Naive B cell (primary cell): Measurements from ENCODE around the gene PDSS2. TPM values are rescaled to one million over a fixed set of nuclear protein-coding genes. Genes with fewer than 3 reads are reported as not detected.

Source experiments
- ATAC-seq, 2 donors: fragments of 150-1000 bp; cut with Tn5 transposase; 2 replicates each; pipeline ENCODE4 v1.10.0; 2021; ENCODE audit warnings: low read depth in 2 of 2, mild to moderate bottlenecking in 2 of 2, moderate library complexity in 2 of 2
- DNase-seq: peaks from one replicate; pipeline ENCODE4 v3.0.0; 2022
- H3K27ac Mint-ChIP-seq, 6 donors: one replicate each; pipeline ENCODE4 v1.8.0; 2020 to 2022; ENCODE audit warnings: mild to moderate bottlenecking in 6 of 6, mixed read lengths in 6 of 6, moderate library complexity in 5 of 6, inconsistent platforms in 2 of 6
- H3K27me3 Mint-ChIP-seq, 3 donors: one replicate each; pipeline ENCODE4 v1.8.0; 2021 to 2022; ENCODE audit warnings: mixed read lengths in 3 of 3, mild to moderate bottlenecking in 1 of 3
- H3K36me3 Mint-ChIP-seq, 2 donors: one replicate each; pipeline ENCODE4 v1.8.0; 2020 to 2022; ENCODE audit warnings: mixed read lengths in 2 of 2, inconsistent platforms in 1 of 2, mild to moderate bottlenecking in 1 of 2
- H3K4me1 Mint-ChIP-seq, 3 donors: one replicate each; pipeline ENCODE4 v1.8.0; 2020 to 2022; ENCODE audit warnings: mixed read lengths in 3 of 3, inconsistent platforms in 1 of 3, mild to moderate bottlenecking in 1 of 3, moderate library complexity in 1 of 3
- H3K4me3 Mint-ChIP-seq, 8 donors: one replicate each; pipeline ENCODE4 v1.8.0; 2020 to 2022; ENCODE audit warnings: mild to moderate bottlenecking in 8 of 8, mixed read lengths in 8 of 8, moderate library complexity in 8 of 8, inconsistent platforms in 2 of 8
- H3K9me3 Mint-ChIP-seq, 7 donors: one replicate each; pipeline ENCODE4 v1.8.0; 2020 to 2022; ENCODE audit warnings: mixed read lengths in 7 of 7, mild to moderate bottlenecking in 5 of 7, inconsistent platforms in 2 of 7, moderate library complexity in 1 of 7
- polyA plus RNA-seq, 6 donors: library from polyadenylated mRNA; unstranded; fragments of 300-500 nt; fragmentation: Illumina TruSeq; gene quantifications; one replicate each; pipeline ENCODE4 v1.2.3, GENCODE V29; 2021; ENCODE audit warnings: low read depth in 6 of 6

The PDSS2 gene
- polyA plus RNA-seq, 6 donors from 2014 or later: 11.5 to 19.7 (median 16.6) TPM

DNA sequence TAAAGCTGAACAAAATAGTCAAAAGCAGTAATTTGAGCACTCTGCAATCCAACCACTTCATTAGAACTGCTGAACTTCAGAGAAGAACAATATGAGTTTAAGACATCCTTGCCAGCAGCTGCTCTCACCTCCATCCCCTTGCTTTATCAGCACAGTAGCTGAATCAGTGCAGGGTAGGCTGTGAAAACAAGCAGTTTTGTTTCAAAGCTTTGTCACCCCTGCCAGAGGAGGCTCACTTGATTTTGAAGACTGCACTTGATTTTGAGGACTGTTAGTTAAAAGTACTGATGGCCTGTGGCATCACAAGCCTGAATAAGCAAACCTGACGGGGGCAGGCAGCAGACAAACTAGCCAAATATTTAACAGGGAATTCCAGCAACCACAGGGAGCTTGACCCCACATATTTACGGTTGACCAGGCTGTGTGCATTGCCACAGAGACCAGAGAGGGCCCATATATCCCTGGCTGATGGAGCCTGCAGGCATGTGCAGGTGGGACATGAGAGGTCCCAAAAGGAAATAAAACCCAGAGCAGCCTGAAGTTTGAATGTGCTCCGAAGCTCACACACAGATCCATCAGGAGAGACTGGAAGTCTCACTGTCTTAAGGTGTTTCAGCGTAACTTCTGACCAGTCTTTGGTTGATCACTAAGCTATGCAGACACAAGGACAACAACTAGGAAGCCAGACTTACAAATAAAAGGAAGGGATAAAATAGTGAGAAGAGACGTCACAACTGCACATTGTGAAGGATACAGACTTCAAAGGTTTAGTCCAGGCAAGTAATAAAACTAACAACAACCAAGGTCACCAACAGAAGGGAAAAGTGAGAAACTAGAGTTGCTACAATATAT is 97.4 kb downstream of the PDSS2 start:
- H3K27me3 Mint-ChIP-seq: no peaks in the 10 kb centered on the region
- no peak for DNase-seq
- peaks cover 5 to 17% (median 13%) of the 10 kb centered on the region in 7 donors for H3K9me3 Mint-ChIP-seq
- peak overlapping the region in 1 of 8 donors; percentile 6 for H3K4me3 Mint-ChIP-seq
- H3K27ac Mint-ChIP-seq: peak overlapping the region in 1 of 6 donors; percentile 75
- peaks cover 24 to 26% of the 10 kb centered on the region in 2 donors for H3K36me3 Mint-ChIP-seq
- ATAC-seq: no peak
- H3K4me1 Mint-ChIP-seq: peaks cover 0 to 8% (median 2%) of the 10 kb centered on the region in 3 donors

DNA sequence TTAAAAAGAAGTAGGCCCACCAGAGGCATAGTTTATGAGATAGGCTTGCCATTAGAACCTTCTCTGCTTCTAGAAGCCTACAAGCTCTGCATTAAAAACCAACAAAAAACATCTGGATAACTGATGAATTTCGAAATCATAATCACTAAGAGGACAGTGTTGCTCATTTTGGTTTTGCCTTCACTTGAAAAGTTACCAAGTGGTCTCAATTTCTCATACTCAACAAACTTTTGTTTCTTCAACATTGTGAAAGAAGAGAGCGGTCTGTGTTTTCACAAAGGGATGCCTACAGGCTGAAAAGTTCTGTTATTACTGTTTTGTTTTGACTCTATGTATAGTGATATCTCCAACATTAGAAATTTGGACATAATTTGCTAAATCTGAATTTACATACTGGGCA is 98.9 kb downstream of the PDSS2 start:
- H3K27ac Mint-ChIP-seq: no peak overlapping the region
- DNase-seq: no peak
- no peak overlapping the region for H3K4me3 Mint-ChIP-seq
- no peaks in the 10 kb centered on the region for H3K4me1 Mint-ChIP-seq
- ATAC-seq: no peak
- H3K36me3 Mint-ChIP-seq: peaks cover 24 to 26% of the 10 kb centered on the region in 2 donors
- H3K27me3 Mint-ChIP-seq: no peaks in the 10 kb centered on the region
- H3K9me3 Mint-ChIP-seq: peaks cover 5 to 17% (median 13%) of the 10 kb centered on the region in 7 donors

DNA sequence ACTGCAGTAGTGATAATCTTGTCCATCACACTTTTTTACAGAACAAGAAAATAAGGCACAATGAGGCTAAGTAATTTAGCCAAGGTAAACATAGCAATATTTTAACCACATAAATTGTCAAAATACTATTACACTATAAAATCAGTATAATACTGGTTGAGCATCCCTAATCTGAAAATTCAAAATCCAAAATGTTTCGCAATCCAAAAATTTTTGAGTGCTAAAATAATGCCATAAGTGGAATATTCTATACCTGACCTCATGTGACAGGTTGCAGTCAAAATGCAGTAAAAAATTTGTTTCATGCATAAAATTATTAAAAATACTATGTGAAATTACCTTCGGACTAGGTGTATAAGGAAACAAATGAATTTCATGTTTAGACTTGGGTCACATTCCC is 101.5 kb downstream of the PDSS2 start:
- Mint-ChIP-seq H3K36me3 (peaks cover 11 to 15% of the 10 kb centered on the region in 2 donors), H3K9me3 (peaks cover under 1 to 9% (median 5%) of the 10 kb centered on the region in 7 donors), H3K27ac (no peak overlapping the region), H3K27me3 (no peaks in the 10 kb centered on the region), H3K4me3 (no peak overlapping the region), H3K4me1 (peaks cover 0 to 3% (median 0%) of the 10 kb centered on the region in 3 donors)
- no peak for DNase-seq
- ATAC-seq: no peak

DNA sequence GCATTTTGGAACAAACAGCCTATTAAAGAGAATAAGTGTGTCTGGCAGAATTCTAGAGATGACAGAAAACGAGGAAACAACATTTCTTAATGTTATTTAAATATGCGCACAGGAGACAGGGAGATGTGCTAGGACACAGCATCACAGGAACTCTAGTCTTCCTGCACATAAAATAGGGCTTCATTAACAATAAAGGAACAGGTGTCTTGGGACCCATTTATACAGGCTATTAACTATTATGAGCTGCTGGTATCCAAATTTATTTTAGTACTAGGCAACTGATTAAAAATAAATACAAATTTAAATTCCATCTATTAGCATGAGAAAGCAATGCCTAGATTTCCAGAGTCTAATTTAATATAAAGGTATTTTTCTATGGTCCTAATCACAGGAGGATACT is 102.3 kb downstream of the PDSS2 start:
- Mint-ChIP-seq H3K4me3 (no peak overlapping the region), H3K27me3 (no peaks in the 10 kb centered on the region), H3K4me1 (peaks cover 0 to 3% (median 0%) of the 10 kb centered on the region in 3 donors), H3K36me3 (peaks cover 3 to 8% of the 10 kb centered on the region in 2 donors), H3K9me3 (peaks cover 0 to under 1% (median 0%) of the 10 kb centered on the region in 7 donors), H3K27ac (no peak overlapping the region)
- DNase-seq (no peak), ATAC-seq (no peak)

DNA sequence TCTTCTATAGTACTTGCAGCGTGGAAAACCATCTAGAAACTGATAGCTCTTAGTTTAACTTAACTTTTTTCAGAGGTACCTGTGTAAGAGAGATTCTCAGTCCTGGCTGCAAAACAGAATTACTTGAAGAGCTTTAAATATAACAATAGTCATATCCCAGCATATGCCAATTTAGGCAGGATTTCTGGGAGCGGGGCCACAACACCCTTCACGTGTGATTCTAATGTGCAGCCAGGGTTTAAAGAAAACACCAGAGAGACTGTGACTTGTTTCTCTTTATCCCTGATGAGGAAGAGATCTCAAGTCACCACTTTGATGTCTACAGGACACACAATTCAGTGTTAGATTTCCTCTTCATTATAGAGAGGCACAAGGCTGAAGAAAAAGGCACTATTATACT is 103.7 kb downstream of the PDSS2 start:
- H3K27me3 Mint-ChIP-seq: no peaks in the 10 kb centered on the region

DNA sequence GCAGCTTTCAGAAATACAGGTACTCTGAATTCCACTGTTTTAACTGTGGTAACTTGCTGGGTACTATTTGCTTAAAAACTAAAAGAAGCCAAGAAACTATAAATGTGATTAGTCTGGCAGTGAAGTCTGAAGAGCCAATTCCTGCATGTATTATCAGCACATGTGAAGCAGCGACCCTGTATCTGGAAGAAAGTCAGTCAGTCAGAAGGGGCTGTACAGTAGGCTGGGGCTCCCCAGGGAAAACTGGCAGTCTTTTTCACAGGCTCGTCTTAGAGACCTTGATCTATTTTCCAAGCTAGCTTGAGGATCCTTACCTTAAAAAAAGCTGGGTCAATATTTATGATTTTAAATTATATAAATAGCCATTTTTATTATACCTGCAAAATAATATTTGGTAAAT is 104.9 kb downstream of the PDSS2 start:
- no peaks in the 10 kb centered on the region for H3K9me3 Mint-ChIP-seq
- DNase-seq (no peak), ATAC-seq (no peak)
- H3K36me3 Mint-ChIP-seq: no peaks in the 10 kb centered on the region
- peak overlapping the region in 2 of 6 donors; percentile 41 to 70 for H3K27ac Mint-ChIP-seq
- H3K4me3 Mint-ChIP-seq: no peak overlapping the region
- H3K27me3 Mint-ChIP-seq: no peaks in the 10 kb centered on the region
- peaks cover 0 to 3% (median 0%) of the 10 kb centered on the region in 3 donors for H3K4me1 Mint-ChIP-seq

More for the DNA sequence above, 103.7 kb downstream of the PDSS2 start:
- Mint-ChIP-seq H3K9me3 (no peaks in the 10 kb centered on the region), H3K36me3 (no peaks in the 10 kb centered on the region), H3K27ac (no peak overlapping the region), H3K4me3 (no peak overlapping the region), H3K4me1 (peaks cover 0 to 3% (median 0%) of the 10 kb centered on the region in 3 donors)
- DNase-seq: no peak
- ATAC-seq: no peak

DNA sequence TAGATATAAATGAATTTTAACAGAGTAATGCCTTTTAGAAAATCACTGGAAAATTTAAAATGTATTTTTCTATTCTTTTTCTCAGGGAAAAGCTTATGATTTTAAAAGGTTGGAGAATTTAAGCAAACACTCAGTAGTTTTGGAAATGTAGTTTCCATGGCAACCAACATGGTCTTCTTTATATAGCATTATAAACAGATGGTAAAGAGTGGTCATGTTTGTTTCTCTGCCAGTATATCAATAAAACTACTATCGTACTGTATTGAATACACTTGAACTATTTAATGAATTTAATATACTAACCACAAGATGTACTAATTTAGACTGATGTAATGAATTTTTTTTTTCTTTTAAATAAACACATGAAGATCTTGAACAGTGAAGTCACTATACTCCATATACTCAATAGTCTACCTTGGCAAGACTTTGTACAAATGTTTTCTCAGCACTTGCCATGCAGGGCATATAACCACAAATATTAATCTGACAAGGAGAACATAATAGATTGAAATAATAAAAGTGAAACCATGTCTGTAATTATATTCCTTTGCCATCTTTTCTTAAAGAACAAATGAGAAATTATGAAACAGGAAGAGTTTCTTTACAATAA is 105.5 kb downstream of the PDSS2 start:
- H3K9me3 Mint-ChIP-seq: no peaks in the 10 kb centered on the region
- no peaks in the 10 kb centered on the region for H3K27me3 Mint-ChIP-seq
- H3K4me3 Mint-ChIP-seq: no peak overlapping the region
- H3K36me3 Mint-ChIP-seq: no peaks in the 10 kb centered on the region
- no peak for ATAC-seq
- peak overlapping the region in 2 of 6 donors; percentile 27 to 41 for H3K27ac Mint-ChIP-seq
- DNase-seq: no peak
- H3K4me1 Mint-ChIP-seq: peaks cover 0 to 3% (median 0%) of the 10 kb centered on the region in 3 donors

DNA sequence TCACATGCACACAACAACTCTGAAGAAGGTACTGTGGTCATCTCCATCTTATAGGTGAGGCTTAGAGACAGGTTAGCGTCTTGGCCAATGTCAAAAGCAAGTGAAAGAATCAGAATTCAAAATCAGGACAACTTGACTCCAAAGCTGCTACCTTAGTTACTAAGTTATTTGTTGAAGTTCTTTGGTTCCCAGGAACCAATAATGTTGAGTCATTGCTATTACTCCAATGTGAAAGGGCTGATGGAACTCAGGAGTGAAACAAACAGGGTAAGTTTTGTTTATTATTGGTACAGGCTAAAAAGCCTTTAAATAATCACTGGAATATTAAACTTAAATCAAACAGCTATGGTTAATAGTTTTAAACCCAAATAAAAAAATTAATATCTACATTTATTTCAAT is 111.1 kb downstream of the PDSS2 start:
- Mint-ChIP-seq H3K27me3 (no peaks in the 10 kb centered on the region), H3K36me3 (no peaks in the 10 kb centered on the region)
- ATAC-seq: no peak

DNA sequence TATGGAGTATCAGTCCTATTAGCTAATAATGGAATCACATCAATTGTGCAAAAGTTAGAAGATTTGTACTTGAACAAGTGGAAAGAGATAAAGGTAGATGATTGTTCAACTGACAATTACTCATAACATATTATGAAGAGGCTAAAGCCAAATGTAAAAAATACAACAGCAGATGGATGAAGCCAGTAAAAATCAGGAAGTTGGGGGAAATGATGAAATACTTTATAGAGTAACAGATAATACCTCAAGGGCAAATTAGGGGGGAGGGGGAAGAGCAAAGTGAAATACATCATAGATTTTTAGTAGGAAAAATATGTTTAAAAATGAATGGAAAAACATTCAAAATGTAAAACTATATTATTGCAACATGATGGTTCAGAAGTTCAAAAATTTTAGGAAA is 114.0 kb downstream of the PDSS2 start:
- Mint-ChIP-seq H3K9me3 (no peaks in the 10 kb centered on the region), H3K4me3 (no peak overlapping the region), H3K36me3 (no peaks in the 10 kb centered on the region), H3K4me1 (peaks cover 6 to 12% (median 11%) of the 10 kb centered on the region in 3 donors), H3K27me3 (no peaks in the 10 kb centered on the region), H3K27ac (no peak overlapping the region)
- no peak for ATAC-seq
- no peak for DNase-seq

More for the DNA sequence above, 111.1 kb downstream of the PDSS2 start:
- Mint-ChIP-seq H3K27ac (no peak overlapping the region), H3K9me3 (no peaks in the 10 kb centered on the region), H3K4me1 (peaks cover 6 to 12% (median 11%) of the 10 kb centered on the region in 3 donors), H3K4me3 (no peak overlapping the region)
- no peak for DNase-seq

DNA sequence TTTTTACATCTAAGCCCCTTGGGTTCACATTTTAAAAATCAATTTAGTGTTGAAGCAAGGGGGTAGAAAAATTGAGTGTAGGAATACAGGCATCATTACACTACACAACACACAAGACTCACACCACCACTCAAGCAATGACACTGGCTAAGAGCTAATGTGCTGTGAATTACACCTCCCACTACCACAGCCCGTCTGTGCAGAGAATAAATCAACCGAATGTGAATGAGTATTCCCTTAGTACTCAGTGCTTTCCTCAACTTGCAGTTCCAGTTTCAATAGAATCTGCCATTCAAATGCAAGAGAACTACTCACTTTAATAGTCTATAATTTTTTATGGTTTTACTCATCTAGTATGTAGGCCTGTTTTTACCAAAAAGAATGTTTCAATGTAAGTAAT is 114.4 kb downstream of the PDSS2 start:
- ATAC-seq: no peak
- H3K4me1 Mint-ChIP-seq: peaks cover 6 to 12% (median 11%) of the 10 kb centered on the region in 3 donors
- no peaks in the 10 kb centered on the region for H3K27me3 Mint-ChIP-seq
- H3K27ac Mint-ChIP-seq: no peak overlapping the region
- no peak for DNase-seq
- H3K9me3 Mint-ChIP-seq: no peaks in the 10 kb centered on the region
- H3K36me3 Mint-ChIP-seq: no peaks in the 10 kb centered on the region
- H3K4me3 Mint-ChIP-seq: no peak overlapping the region

DNA sequence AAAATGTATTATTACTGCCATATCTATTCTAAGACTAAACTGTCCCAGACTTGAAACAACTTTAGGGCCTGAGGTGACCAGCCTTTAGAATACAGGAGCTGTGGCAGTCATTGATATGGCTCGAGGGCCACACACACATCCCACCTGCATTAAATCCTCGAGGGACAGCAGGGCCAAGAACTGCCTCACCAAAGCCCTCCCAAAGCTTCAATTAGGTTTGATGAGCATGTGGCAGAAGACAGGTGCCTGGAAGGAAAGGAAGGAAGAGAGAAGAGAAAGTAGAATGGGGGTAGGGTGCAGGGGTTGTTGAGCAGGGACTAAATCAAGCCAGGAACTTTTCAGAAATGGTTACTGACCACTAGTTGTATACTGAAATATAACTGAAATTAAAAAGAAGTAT is 115.0 kb downstream of the PDSS2 start:
- DNase-seq: no peak
- Mint-ChIP-seq H3K27me3 (no peaks in the 10 kb centered on the region), H3K36me3 (no peaks in the 10 kb centered on the region), H3K4me3 (no peak overlapping the region), H3K4me1 (peaks cover 6 to 12% (median 11%) of the 10 kb centered on the region in 3 donors), H3K9me3 (no peaks in the 10 kb centered on the region), H3K27ac (peak overlapping the region in 1 of 6 donors; percentile 42)
- no peak for ATAC-seq

DNA sequence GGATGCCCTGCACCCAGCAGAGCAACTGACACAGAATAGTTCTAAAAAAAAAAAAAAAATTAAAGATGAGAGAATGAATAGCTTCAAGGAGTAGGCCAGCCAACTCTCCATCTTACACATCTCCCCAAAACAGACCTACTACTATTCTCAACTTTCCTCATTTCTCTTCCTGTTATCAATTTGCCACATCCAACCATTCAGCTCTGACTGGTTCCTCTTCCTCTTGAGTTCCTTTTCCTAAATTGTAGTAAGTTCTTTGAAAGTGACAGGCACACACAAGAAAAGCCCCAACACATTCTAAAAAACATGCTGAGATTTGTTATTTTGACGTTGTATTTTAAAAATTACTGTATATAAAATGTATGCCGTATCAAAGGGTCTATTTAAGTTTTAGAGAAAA is 117.2 kb downstream of the PDSS2 start:
- Mint-ChIP-seq H3K27me3 (no peaks in the 10 kb centered on the region), H3K4me3 (no peak overlapping the region), H3K36me3 (no peaks in the 10 kb centered on the region), H3K9me3 (no peaks in the 10 kb centered on the region), H3K4me1 (peaks cover 6 to 12% (median 11%) of the 10 kb centered on the region in 3 donors), H3K27ac (peak overlapping the region in 1 of 6 donors; percentile 22)
- no peak for DNase-seq
- no peak for ATAC-seq

DNA sequence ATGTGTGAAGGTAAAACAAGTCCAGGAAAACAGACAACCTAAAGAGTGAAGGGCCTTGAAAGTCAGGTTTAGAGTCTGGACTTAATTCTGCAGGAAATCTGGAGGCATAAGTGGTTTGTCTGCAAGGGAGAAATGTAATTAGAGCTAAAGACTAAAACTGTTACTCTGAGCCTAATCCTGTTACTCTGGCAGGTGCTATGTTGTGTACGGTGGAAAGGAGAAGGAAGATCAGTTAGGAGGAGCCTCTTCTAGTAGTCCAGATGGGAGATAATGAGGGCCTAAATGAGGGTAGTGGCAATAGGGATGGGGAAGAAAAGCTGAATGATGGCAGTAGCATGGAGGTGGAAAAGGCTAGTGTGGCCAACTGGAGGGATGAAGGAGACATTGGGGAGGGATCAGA is 118.5 kb downstream of the PDSS2 start:
- Mint-ChIP-seq H3K4me1 (peaks cover 6 to 12% (median 11%) of the 10 kb centered on the region in 3 donors), H3K4me3 (no peak overlapping the region), H3K27me3 (no peaks in the 10 kb centered on the region), H3K27ac (no peak overlapping the region), H3K36me3 (no peaks in the 10 kb centered on the region), H3K9me3 (no peaks in the 10 kb centered on the region)
- no peak for ATAC-seq
- DNase-seq: no peak
